ENCODE measurements around the gene SHMT1. TPM values are rescaled to one million over a fixed set of nuclear protein-coding genes. Genes with fewer than 3 reads are reported as not detected.
"Not testable (repeated sequence)": the region's sequence is repeated elsewhere in the genome, so short reads cannot be mapped to it uniquely, and the experiment has no call there.

SHMT1 gene
- total RNA-seq, 4 donors from 2014 or later: 12.8 to 19.2 (median 14.0) TPM

GRCh38 chr17:18315562-18315922, 47.8 kb downstream of the SHMT1 start:
- Histone ChIP-seq H3K27ac (peak overlapping the region; percentile 90 to 96 (median 93)), H3K4me3 (peak overlapping the region; percentile 79 to 94 (median 88)), H3K36me3 (peaks cover 0 to 21% of the 10 kb centered on the region in 2 donors), H3K9me3 (no peaks in the 10 kb centered on the region), H3K4me1 (peaks cover 63 to 66% of the 10 kb centered on the region in 2 donors), H3K27me3 (no peaks in the 10 kb centered on the region)
- in situ Hi-C loops (cut with MboI; ENCODE audit: low sequenced_read_pairs in 4 of 4): loop anchor here in 2 of 4 donors (10.0 kb wide), 2 partner anchors 51 to 91 kb away; partner anchors contain the start of genes LLGL1 (in 1 of the 2) and MIEF2 (in 1 of the 2)
- intact Hi-C loops (cut with DNase I; ENCODE audit: low total_unique reads): loop anchor here (1.0 to 10.0 kb wide), 6 partner anchors 48 to 721 kb away; partner anchors contain the start of genes DRC3, DRG2, LLGL1 and MIEF2
- DNase-seq (no peak), ATAC-seq (peak in 1 of 2 donors; percentile 0)
- TF ChIP-seq CTCF (IDR thresholded peaks at IDR 0.05 in 4 of 5, conservative IDR thresholded peaks at IDR 0.05 in 1 of 5) (no peak), POLR2A (IDR thresholded peaks at IDR 0.05) (no peak)

- H3K9me3 ChIP-seq: no peaks in the 10 kb centered on the region
- H3K27me3 ChIP-seq: no peaks in the 10 kb centered on the region
- peaks cover 59 to 60% of the 10 kb centered on the region in 2 donors for H3K4me1 ChIP-seq
- H3K27ac ChIP-seq: peak within 1 kb of the TSS; percentile 90 to 96 (median 93)
- H3K4me3 ChIP-seq: peak within 1 kb of the TSS; percentile 79 to 94 (median 88)
- ATAC-seq (peak; percentile 94 to 96), DNase-seq (peak; percentile 97)
- in situ Hi-C loops (cut with MboI; ENCODE audit: low sequenced_read_pairs in 4 of 4) (loop anchor here in 3 of 4 donors (5.0 to 10.0 kb wide), 3 partner anchors 50 to 93 kb away; partner anchors contain the start of genes LLGL1 (in 1 of the 3) and MIEF2 (in 1 of the 3)), intact Hi-C loops (cut with DNase I; ENCODE audit: low total_unique reads) (loop anchor here (1.0 to 10.0 kb wide), 7 partner anchors 48 to 720 kb away; partner anchors contain the start of genes DRC3, DRG2, LLGL1 and MIEF2)
- H3K36me3 ChIP-seq: peaks cover 0 to 21% of the 10 kb centered on the region in 2 donors
- TF ChIP-seq CTCF (IDR thresholded peaks at IDR 0.05 in 4 of 5, conservative IDR thresholded peaks at IDR 0.05 in 1 of 5): peak in 2 of 5 experiments; percentile 7 to 30
- peak; percentile 57 to 59 for TF ChIP-seq POLR2A (IDR thresholded peaks at IDR 0.05)
These were observed 48.4 kb downstream of the SHMT1 start, which contains the start of the genes SMCR8 and TOP3A for GRCh38 chr17:18314731-18315561. Gene SMCR8, plus strand, starts transcription at chr17:18315293. Its CDS starts 497 bp downstream, at chr17:18315790. Gene TOP3A, minus strand, starts transcription at chr17:18314994. Its CDS starts 216 bp downstream, at chr17:18314778.

- no peak for DNase-seq
- peak overlapping the region; percentile 90 to 96 (median 93) for H3K27ac ChIP-seq
- TF ChIP-seq POLR2A (IDR thresholded peaks at IDR 0.05) (no peak), CTCF (IDR thresholded peaks at IDR 0.05 in 4 of 5, conservative IDR thresholded peaks at IDR 0.05 in 1 of 5) (no peak)
- H3K4me3 ChIP-seq: peak overlapping the region; percentile 79 to 94 (median 88)
- no peak for ATAC-seq
- H3K4me1 ChIP-seq: peaks cover 51 to 53% of the 10 kb centered on the region in 2 donors
- intact Hi-C loops (cut with DNase I; ENCODE audit: low total_unique reads): loop anchor here (1.0 to 10.0 kb wide), 5 partner anchors 53 to 719 kb away; partner anchors contain the start of genes DRC3, DRG2, MIEF2 and PEMT
- H3K36me3 ChIP-seq: peaks cover 0 to 21% of the 10 kb centered on the region in 2 donors
- in situ Hi-C loops (cut with MboI; ENCODE audit: low sequenced_read_pairs in 4 of 4): loop anchor here in 3 of 4 donors (5.0 to 10.0 kb wide), 3 partner anchors 49 to 92 kb away; partner anchors contain the start of genes LLGL1 (in 1 of the 3) and MIEF2 (in 1 of the 3)
- no peaks in the 10 kb centered on the region for H3K27me3 ChIP-seq
- no peaks in the 10 kb centered on the region for H3K9me3 ChIP-seq
These were observed 49.2 kb downstream of the SHMT1 start for GRCh38 chr17:18314059-18314730.

DNA sequence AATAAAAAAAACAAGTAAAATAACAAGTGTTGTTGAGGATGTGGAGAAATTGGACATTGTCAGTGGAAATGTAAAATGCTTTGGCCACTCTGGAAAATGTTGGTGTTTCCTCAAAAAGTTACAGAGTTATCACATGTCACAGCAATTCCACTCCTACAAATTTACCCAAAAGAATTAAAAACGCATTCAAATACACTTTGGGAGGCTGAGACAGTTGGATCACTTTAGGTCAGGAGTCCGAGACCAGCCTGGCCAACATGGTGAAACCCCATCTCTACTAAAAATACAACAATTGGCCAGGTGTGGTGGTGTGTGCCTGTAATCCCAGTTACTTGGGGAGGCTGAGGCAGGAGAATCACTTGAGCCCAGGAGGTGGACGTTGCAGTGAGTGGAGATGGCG, 54.1 kb downstream of the SHMT1 start:
- no peaks in the 10 kb centered on the region for H3K9me3 ChIP-seq
- intact Hi-C loops (cut with DNase I; ENCODE audit: low total_unique reads): no loop called here
- H3K27me3 ChIP-seq: no peaks in the 10 kb centered on the region
- DNase-seq (no peak), ATAC-seq (no peak)
- no peak overlapping the region for H3K27ac ChIP-seq
- H3K4me3 ChIP-seq: no peak overlapping the region
- in situ Hi-C loops (cut with MboI; ENCODE audit: low sequenced_read_pairs in 4 of 4): no loop called here
- H3K36me3 ChIP-seq: peaks cover 0 to 48% of the 10 kb centered on the region in 2 donors
- H3K4me1 ChIP-seq: peaks cover 14 to 16% of the 10 kb centered on the region in 2 donors
- TF ChIP-seq CTCF (IDR thresholded peaks at IDR 0.05 in 4 of 5, conservative IDR thresholded peaks at IDR 0.05 in 1 of 5) (no peak), POLR2A (IDR thresholded peaks at IDR 0.05) (no peak)

DNA sequence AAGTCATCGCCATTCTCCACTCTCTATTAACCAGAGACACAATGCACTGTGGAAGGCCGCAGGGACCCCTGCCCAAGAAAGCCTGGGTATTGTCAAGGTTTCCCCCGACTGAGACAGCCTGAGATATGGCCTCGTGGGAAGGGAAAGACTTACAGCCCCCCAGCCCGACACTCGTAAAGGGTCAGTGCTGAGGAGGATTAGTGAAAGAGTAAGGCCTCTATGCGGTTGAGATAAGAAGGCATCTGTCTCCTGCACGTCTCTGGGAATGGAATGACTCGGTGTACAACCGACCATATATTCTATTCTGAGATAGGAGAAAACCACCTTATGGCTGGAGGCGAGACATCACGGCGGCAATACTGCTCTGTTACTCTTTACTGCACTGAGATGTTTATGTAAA, 60.1 kb downstream of the SHMT1 start:
- H3K36me3 ChIP-seq: peaks cover 2 to 91% of the 10 kb centered on the region in 2 donors
- H3K4me3 ChIP-seq; DNase-seq; H3K4me1 ChIP-seq; H3K9me3 ChIP-seq; H3K27me3 ChIP-seq; H3K27ac ChIP-seq; ATAC-seq; in situ Hi-C loops (cut with MboI; ENCODE audit: low sequenced_read_pairs in 4 of 4); intact Hi-C loops (cut with DNase I; ENCODE audit: low total_unique reads): not testable (repeated sequence)
